Measurements from ENCODE around the gene OAS3. TPM values are rescaled to one million over a fixed set of nuclear protein-coding genes. Genes with fewer than 3 reads are reported as not detected.

The OAS3 gene
- polyA plus RNA-seq, 1 of the 3 experiments (the other 2 are of a cell fraction), result 3.0 TPM

GRCh38 chr12:112947761-112948160, 9.5 kb downstream of the OAS3 start:
- Histone ChIP-seq H3K9ac (no peak overlapping the region), H3K4me3 (ENCODE audit: low read depth in 2 of 2, low read length in 1 of 2) (no peak overlapping the region), H3K9me2 (no peaks in the 10 kb centered on the region), H3K79me2 (ENCODE audit: insufficient read depth) (no peaks in the 10 kb centered on the region), H4K20me1 (ENCODE audit: insufficient read depth) (no peaks in the 10 kb centered on the region), H3K27ac (ENCODE audit: low read depth in 2 of 2, low read length in 1 of 2) (no peak overlapping the region), H3F3A (replicated peaks; ENCODE audit: insufficient read depth) (no peaks in the 10 kb centered on the region), H2AFZ (ENCODE audit: low read depth) (no peak overlapping the region), H3K4me1 (ENCODE audit: control insufficient read depth in 1 of 2, insufficient read depth in 2 of 2, low read depth in 1 of 2, low read length in 1 of 2) (peaks cover 0 to 16% of the 10 kb centered on the region in 2 experiments; a peak in 2 of 4 replicates), H3K27me3 (ENCODE audit: insufficient read depth) (no peaks in the 10 kb centered on the region), H3K4me2 (no peak overlapping the region), H3K36me3 (replicated peaks in 1 of 2; ENCODE audit: control insufficient read depth in 1 of 2, insufficient read depth in 2 of 2, low read length in 1 of 2) (no peaks in the 10 kb centered on the region), H3K9me3 (no peaks in the 10 kb centered on the region)
- ChIA-PET CTCF (interaction anchor here (1.5 to 1.9 kb wide), 2 partner anchors 45 to 48 kb away, joined by 5 to 9 read pairs; no protein-coding TSS in a partner anchor), POLR2A (no interaction called here)
- 77% methylated on average over 5 of the region's 5 CpGs for WGBS (ENCODE audit: low lambda C conversion rate)
- TF ChIP-seq YY1 (IDR thresholded peaks at IDR 0.05; ENCODE audit: low read depth) (no peak), RCOR1 (IDR thresholded peaks at IDR 0.05; ENCODE audit: low read length) (no peak), NRF1 (IDR thresholded peaks at IDR 0.05; ENCODE audit: low read depth, low read length) (no peak), USF2 (IDR thresholded peaks at IDR 0.05; ENCODE audit: borderline replicate concordance, low read depth, low read length) (no peak), FOSL2 (IDR thresholded peaks at IDR 0.05; ENCODE audit: borderline replicate concordance, low read depth) (no peak), NFIC (IDR thresholded peaks at IDR 0.05; ENCODE audit: borderline replicate concordance) (no peak), EP300 (IDR thresholded peaks at IDR 0.05; ENCODE audit: borderline replicate concordance in 1 of 2, low read depth in 1 of 2, low read length in 1 of 2) (no peak), EZH2phosphoT487 (IDR thresholded peaks at IDR 0.05; ENCODE audit: borderline replicate concordance, low read depth) (no peak), SIN3A (IDR thresholded peaks at IDR 0.05; ENCODE audit: borderline replicate concordance, low read depth, low read length) (no peak), IRF3 (IDR thresholded peaks at IDR 0.05; ENCODE audit: low read depth, low read length) (no peak), GABPA (IDR thresholded peaks at IDR 0.05; ENCODE audit: low read depth) (no peak), POLR2AphosphoS5 (IDR thresholded peaks at IDR 0.05; ENCODE audit: low read depth, low read length) (no peak), MEF2A (IDR thresholded peaks at IDR 0.05; ENCODE audit: borderline replicate concordance, low read depth) (no peak), TAF1 (IDR thresholded peaks at IDR 0.05; ENCODE audit: borderline replicate concordance, low read depth, low read length) (no peak), MXI1 (IDR thresholded peaks at IDR 0.05; ENCODE audit: low read depth, low read length) (no peak), FOXJ3 (CRISPR knock-in tag; IDR thresholded peaks at IDR 0.05) (no peak), GATA2 (CRISPR knock-in tag; IDR thresholded peaks at IDR 0.05) (no peak), TCF12 (IDR thresholded peaks at IDR 0.05) (no peak), RAD21 (IDR thresholded peaks at IDR 0.05; ENCODE audit: low read length) (no peak), MAX (IDR thresholded peaks at IDR 0.05; ENCODE audit: low read depth) (no peak)
- no peak for DNase-seq
